SK-N-SH (cell line): ENCODE results near the gene KCNN1.

ENCODE experiments used
- CTCF ChIP-seq: fragments of 200-600 bp; sonication (generic); IDR thresholded peaks from 2 replicates; pipeline ENCODE4 v1.6.1; 2017; ENCODE audit warnings: antibody characterized with exemption, mild to moderate bottlenecking, moderate library complexity
- GATA2 ChIP-seq: sonication (generic); formaldehyde crosslinking; IDR thresholded peaks from 2 replicates; pipeline ENCODE4 v1.5.0; 2020; ENCODE audit warnings: mild to moderate bottlenecking, missing genetic modification reagents
- POLR2AphosphoS5 ChIP-seq: IDR thresholded peaks from 2 replicates; pipeline ENCODE4 v1.6.1; 2012; ENCODE audit warnings: low read depth, low read length
- TCF12 ChIP-seq: IDR thresholded peaks from 2 replicates; pipeline ENCODE4 v1.4.0; 2012
- TEAD4 ChIP-seq: IDR thresholded peaks from 2 replicates; pipeline ENCODE4 v1.4.0; 2012; ENCODE audit warnings: mild to moderate bottlenecking, borderline replicate concordance; ENCODE audit not compliant: insufficient read depth
- YY1 ChIP-seq: IDR thresholded peaks from 2 replicates; pipeline ENCODE4 v1.4.0; 2012; ENCODE audit warnings: low read depth, mild to moderate bottlenecking

DNA sequence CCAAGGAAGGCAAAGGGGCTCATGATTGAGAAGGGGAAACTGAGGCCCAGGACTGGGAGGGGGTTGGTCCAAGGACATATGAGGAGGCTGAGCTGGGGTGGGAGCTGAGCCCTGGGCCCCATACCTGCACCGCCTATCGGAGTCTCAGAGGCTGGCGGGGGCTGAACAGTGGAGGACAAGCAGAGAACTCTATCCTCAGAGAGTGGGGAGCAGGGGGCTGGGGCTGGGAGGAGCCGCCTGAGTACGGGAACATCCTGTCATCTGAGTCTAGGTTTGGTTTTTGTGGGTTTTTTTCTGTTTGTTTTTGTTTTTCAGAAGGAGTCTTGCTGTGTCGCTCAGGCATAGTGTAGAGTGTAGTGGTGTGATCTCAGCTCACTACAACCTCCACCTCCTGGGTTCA, 47.3 kb downstream of the KCNN1 start:
- TF ChIP-seq TEAD4 (no peak), CTCF (no peak), YY1 (no peak), TCF12 (no peak), GATA2 (no peak), POLR2AphosphoS5 (no peak)
